T-helper 1 cell treated with Interleukin-12 subunit alpha and Interleukin-12 subunit beta and Interleukin-4 antibody, amounts not matched to agents 30 μg/mL and 1 μg/mL, for 36 hours (primary cell): ENCODE measurements around the gene TMEM175.

Experiments used
- H3K27ac Mint-ChIP-seq: one replicate; pipeline ENCODE4 v1.8.0; 2021; ENCODE audit warnings: mild to moderate bottlenecking, mixed read lengths
- H3K27me3 Mint-ChIP-seq: one replicate; pipeline ENCODE4 v1.8.0; 2021; ENCODE audit warnings: low read depth, mixed read lengths
- H3K36me3 Mint-ChIP-seq: one replicate; pipeline ENCODE4 v1.8.0; 2021; ENCODE audit warnings: low read depth, mixed read lengths
- H3K4me1 Mint-ChIP-seq: one replicate; pipeline ENCODE4 v1.8.0; 2021; ENCODE audit warnings: low read depth, mixed read lengths
- H3K4me3 Mint-ChIP-seq: one replicate; pipeline ENCODE4 v1.8.0; 2021; ENCODE audit warnings: mild to moderate bottlenecking, moderate library complexity, mixed read lengths
- H3K9me3 Mint-ChIP-seq: one replicate; pipeline ENCODE4 v1.8.0; 2021; ENCODE audit warnings: mixed read lengths

Gene TMEM175

DNA sequence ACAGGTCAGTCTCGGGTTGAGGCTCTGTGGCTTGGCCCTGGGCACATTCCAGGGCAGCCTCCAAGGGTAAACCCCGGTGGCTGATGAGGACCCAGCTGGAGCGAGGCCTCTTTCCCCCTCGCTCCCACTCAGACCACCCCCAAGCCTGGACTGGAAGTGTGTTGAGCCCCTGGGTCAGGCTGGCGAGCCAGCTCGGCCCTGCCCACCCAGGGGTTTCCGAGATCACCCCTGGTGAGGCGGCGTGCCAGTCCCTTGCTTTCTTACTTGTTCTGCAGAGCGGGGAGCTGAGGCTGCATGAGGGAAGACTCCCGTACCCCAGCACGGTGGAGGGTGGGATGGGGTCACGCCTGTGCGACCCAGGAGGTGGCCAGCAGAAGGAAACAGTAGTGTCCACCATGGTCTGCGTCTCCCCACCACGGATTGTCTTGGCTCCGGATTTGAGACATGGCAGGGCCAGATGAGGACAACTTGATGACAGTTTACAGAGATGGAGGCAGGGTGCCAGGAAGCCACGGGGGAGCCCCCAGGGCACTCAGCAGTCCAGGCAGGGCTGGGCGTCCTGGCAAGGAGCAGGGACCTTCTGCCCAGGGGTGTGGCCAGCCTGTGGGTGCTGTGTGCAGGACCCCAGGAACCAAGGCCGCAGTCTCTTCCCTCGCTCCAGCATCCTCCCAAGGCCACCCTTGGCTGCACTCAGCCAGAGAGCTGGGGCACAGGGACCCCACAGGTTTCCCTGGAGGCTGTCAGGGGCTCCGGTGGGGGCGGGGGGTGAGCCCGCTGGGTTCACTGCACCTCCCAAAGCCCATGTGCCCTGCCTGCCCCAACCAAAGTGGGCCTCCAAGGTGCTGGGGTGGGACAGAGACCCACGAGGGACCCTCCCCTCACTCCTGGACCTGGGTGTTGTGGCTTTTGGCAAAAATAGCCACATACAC lies 72.6 kb downstream of the TMEM175 start:
- Mint-ChIP-seq H3K27ac (no peak overlapping the region), H3K4me3 (no peak overlapping the region), H3K27me3 (peaks cover 43% of the 10 kb centered on the region), H3K36me3 (no peaks in the 10 kb centered on the region), H3K9me3 (no peaks in the 10 kb centered on the region), H3K4me1 (peaks cover 6% of the 10 kb centered on the region)

DNA sequence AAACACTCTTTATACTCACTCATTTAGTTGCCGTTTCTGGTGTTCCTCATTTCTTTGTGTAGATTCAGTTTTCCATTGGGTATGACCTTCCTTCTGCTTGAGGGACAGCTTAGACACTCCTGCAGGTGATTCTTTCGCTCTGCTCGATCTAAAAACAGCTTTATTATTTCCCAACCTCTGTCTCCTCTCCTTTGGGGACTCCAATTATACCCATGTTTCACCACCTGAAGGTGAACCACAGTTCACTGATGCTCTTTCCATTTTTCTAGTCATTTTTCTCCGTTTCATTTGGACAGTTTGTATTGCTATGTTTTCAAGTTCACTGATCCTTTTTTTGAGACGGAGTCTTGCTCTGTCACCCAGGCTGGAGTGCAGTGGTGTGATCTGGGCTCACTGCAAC lies 74.6 kb downstream of the TMEM175 start:
- Mint-ChIP-seq H3K27ac (no peak overlapping the region), H3K27me3 (peaks cover 39% of the 10 kb centered on the region), H3K4me3 (no peak overlapping the region), H3K9me3 (no peaks in the 10 kb centered on the region), H3K36me3 (no peaks in the 10 kb centered on the region), H3K4me1 (peaks cover 11% of the 10 kb centered on the region)
